Fibroblast of lung (primary cell): Measurements from ENCODE around the gene LUZP2. TPM values are rescaled to one million over a fixed set of nuclear protein-coding genes. Genes with fewer than 3 reads are reported as not detected.

Experiments used
- DNase-seq, 2 donors: peaks; one replicate each; pipeline versions ENCODE4 v3.0.0 to v3.0.0-alpha.2; 2010; ENCODE audit warnings: low read depth in 2 of 2
- H2AFZ ChIP-seq: 2 replicates; pipeline ENCODE4 v1.5.1; 2012; ENCODE audit warnings: low read length, control low read depth, inconsistent platforms
- H3K27ac ChIP-seq: 2 replicates; pipeline ENCODE4 v1.5.1; 2011; ENCODE audit warnings: low read length, control low read depth; ENCODE audit not compliant: insufficient read depth
- H3K27me3 ChIP-seq: 2 replicates; pipeline ENCODE4 v1.5.1; 2011; ENCODE audit warnings: mild to moderate bottlenecking, low read length; ENCODE audit not compliant: control insufficient read depth, insufficient read depth
- H3K36me3 ChIP-seq: 2 replicates; pipeline ENCODE4 v1.5.1; 2011; ENCODE audit warnings: low read length; ENCODE audit not compliant: control insufficient read depth, insufficient read depth
- H3K4me1 ChIP-seq: 2 replicates; pipeline ENCODE4 v1.5.1; 2011; ENCODE audit warnings: low read length; ENCODE audit not compliant: control insufficient read depth, insufficient read depth; ENCODE audit errors: extremely low read depth
- H3K4me2 ChIP-seq: 2 replicates; pipeline ENCODE4 v1.5.1; 2011; ENCODE audit warnings: low read length, control low read depth; ENCODE audit not compliant: insufficient read depth; ENCODE audit errors: extremely low read depth
- H3K4me3 ChIP-seq, 4 experiments: fragments of 200-600 bp in 1 of 4; sonication (generic) in 1 of 4; replicated peaks in 1 of 4; 2 replicates each; pipeline ENCODE4 v1.5.1; 2011 to 2016; ENCODE audit warnings: low read length in 4 of 4, low read depth in 3 of 4, mild to moderate bottlenecking in 3 of 4, control low read depth in 2 of 4, inconsistent platforms in 1 of 4, mixed read lengths in 1 of 4; ENCODE audit not compliant: insufficient read depth in 1 of 4; ENCODE audit errors: control extremely low read depth in 1 of 4
- H3K79me2 ChIP-seq: 2 replicates; pipeline ENCODE4 v1.5.1; 2012; ENCODE audit warnings: mild to moderate bottlenecking, low read length, inconsistent platforms; ENCODE audit not compliant: control insufficient read depth, insufficient read depth
- H3K9ac ChIP-seq: 2 replicates; pipeline ENCODE4 v1.5.1; 2011; ENCODE audit warnings: mild to moderate bottlenecking, low read length, control low read depth; ENCODE audit not compliant: insufficient read depth
- H3K9me3 ChIP-seq: 2 replicates; pipeline ENCODE4 v1.5.1; 2012; ENCODE audit warnings: low read depth, low read length; ENCODE audit not compliant: control insufficient read depth, insufficient read depth
- H4K20me1 ChIP-seq: 2 replicates; pipeline ENCODE4 v1.5.1; 2011; ENCODE audit warnings: low read length; ENCODE audit not compliant: control insufficient read depth, insufficient read depth; ENCODE audit errors: extremely low read depth
- EZH2 ChIP-seq: IDR thresholded peaks from 2 replicates; pipeline ENCODE4 v1.5.1; 2012; ENCODE audit warnings: low read length, control low read depth, mild to moderate bottlenecking; ENCODE audit errors: missing control alignments
- polyA plus RNA-seq, 2 donors: library from polyadenylated mRNA; depleted of rRNA in 1 of 2; stranded (reverse) in 1 of 2; unstranded in 1 of 2; fragments of >200 nt; gene quantifications; 2 replicates each; pipeline ENCODE4 v1.2.1, GENCODE V29; 2011 to 2012; ENCODE audit warnings: missing spikeins in 1 of 2
- total RNA-seq: library from RNA; depleted of rRNA; stranded (reverse); fragments of >200 nt; gene quantifications from 2 replicates; pipeline ENCODE4 v1.2.1, GENCODE V29; 2014
- TF ChIP-seq, protein P1 (sequence below), 2 donors: IDR thresholded peaks in 1 of 2; conservative IDR thresholded peaks in 1 of 2; 1 replicate in 1 of 2; 2 replicates in 1 of 2; pipeline ENCODE4 v1.5.1; 2011 to 2012; ENCODE audit warnings: low read length in 2 of 2, control low read depth in 1 of 2, inconsistent platforms in 1 of 2, low read depth in 1 of 2, mild to moderate bottlenecking in 1 of 2

The LUZP2 gene
- total and polyA plus RNA-seq, 2 donors (not counting 1 experiment from before 2014, with no cell fraction given) = 0.03 to 0.50 TPM

GRCh38 chr11:24759742-24760141, 262.9 kb downstream of the LUZP2 start:
- Histone ChIP-seq H2AFZ (no peak overlapping the region), H3K79me2 (no peaks in the 10 kb centered on the region), H4K20me1 (no peaks in the 10 kb centered on the region), H3K27me3 (no peaks in the 10 kb centered on the region), H3K27ac (no peak overlapping the region), H3K36me3 (no peaks in the 10 kb centered on the region), H3K4me3 (no peak overlapping the region), H3K9ac (no peak overlapping the region), H3K4me1 (no peaks in the 10 kb centered on the region), H3K4me2 (no peak overlapping the region), H3K9me3 (no peaks in the 10 kb centered on the region)
- TF ChIP-seq EZH2 = no peak
- TF ChIP-seq, protein P1, sequence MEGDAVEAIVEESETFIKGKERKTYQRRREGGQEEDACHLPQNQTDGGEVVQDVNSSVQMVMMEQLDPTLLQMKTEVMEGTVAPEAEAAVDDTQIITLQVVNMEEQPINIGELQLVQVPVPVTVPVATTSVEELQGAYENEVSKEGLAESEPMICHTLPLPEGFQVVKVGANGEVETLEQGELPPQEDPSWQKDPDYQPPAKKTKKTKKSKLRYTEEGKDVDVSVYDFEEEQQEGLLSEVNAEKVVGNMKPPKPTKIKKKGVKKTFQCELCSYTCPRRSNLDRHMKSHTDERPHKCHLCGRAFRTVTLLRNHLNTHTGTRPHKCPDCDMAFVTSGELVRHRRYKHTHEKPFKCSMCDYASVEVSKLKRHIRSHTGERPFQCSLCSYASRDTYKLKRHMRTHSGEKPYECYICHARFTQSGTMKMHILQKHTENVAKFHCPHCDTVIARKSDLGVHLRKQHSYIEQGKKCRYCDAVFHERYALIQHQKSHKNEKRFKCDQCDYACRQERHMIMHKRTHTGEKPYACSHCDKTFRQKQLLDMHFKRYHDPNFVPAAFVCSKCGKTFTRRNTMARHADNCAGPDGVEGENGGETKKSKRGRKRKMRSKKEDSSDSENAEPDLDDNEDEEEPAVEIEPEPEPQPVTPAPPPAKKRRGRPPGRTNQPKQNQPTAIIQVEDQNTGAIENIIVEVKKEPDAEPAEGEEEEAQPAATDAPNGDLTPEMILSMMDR (conservative IDR thresholded peaks at IDR 0.05 in 1 of 2, IDR thresholded peaks at IDR 0.05 in 1 of 2; ENCODE audit: low read depth in 1 of 2, low read length in 2 of 2) = no peak
- DNase-seq = no peak

DNA sequence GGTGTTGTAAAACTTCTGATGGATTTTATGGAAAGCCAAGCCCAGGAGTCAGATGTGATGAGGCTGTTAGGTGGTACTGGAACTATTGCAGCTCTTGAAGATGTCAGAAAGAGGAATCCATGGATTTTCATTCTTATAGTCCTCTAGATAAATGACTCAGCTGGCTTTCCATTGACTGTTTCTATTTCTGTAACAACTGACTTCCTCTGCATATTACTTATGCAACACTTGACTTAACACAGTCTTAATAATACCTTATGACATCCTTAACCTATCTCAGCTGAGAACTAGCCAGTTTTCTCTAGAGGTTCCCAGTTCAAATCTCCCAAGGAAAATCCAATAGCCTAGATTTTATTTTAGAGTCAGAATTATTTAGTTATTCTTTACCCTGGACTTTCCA, 263.8 kb downstream of the LUZP2 start:
- peak in 1 of 2 donors; percentile 68 for DNase-seq
- TF ChIP-seq, protein P1 (conservative IDR thresholded peaks at IDR 0.05 in 1 of 2, IDR thresholded peaks at IDR 0.05 in 1 of 2; ENCODE audit: low read depth in 1 of 2, low read length in 2 of 2) = no peak
- TF ChIP-seq EZH2 = no peak
- Histone ChIP-seq H3K36me3 (no peaks in the 10 kb centered on the region), H3K4me3 (no peak overlapping the region), H3K27ac (no peak overlapping the region), H3K9me3 (no peaks in the 10 kb centered on the region), H3K9ac (no peak overlapping the region), H3K4me2 (no peak overlapping the region), H3K27me3 (no peaks in the 10 kb centered on the region), H4K20me1 (no peaks in the 10 kb centered on the region), H3K4me1 (no peaks in the 10 kb centered on the region), H2AFZ (no peak overlapping the region), H3K79me2 (no peaks in the 10 kb centered on the region)

- no peak overlapping the region for H3K9ac ChIP-seq
- H3K9me3 ChIP-seq = no peaks in the 10 kb centered on the region
- no peak overlapping the region for H2AFZ ChIP-seq
- H3K4me2 ChIP-seq = no peak overlapping the region
- H3K4me1 ChIP-seq = no peaks in the 10 kb centered on the region
- TF ChIP-seq, protein P1 (conservative IDR thresholded peaks at IDR 0.05 in 1 of 2, IDR thresholded peaks at IDR 0.05 in 1 of 2; ENCODE audit: low read depth in 1 of 2, low read length in 2 of 2) = no peak
- TF ChIP-seq EZH2 = no peak
- H3K36me3 ChIP-seq = no peaks in the 10 kb centered on the region
- no peaks in the 10 kb centered on the region for H4K20me1 ChIP-seq
- H3K27ac ChIP-seq = no peak overlapping the region
- no peak for DNase-seq
- H3K4me3 ChIP-seq = no peak overlapping the region
- H3K79me2 ChIP-seq = no peaks in the 10 kb centered on the region
- no peaks in the 10 kb centered on the region for H3K27me3 ChIP-seq
Observed at GRCh38 chr11:24762076-24762475, 265.2 kb downstream of the LUZP2 start.
